Nucleus accumbens (tissue), 56 donors: ENCODE measurements around the gene TOMM20.

Experiments used
- DNase-seq, 56 donors: peaks; one replicate each; lab custom pipeline; 2025; lab: John Stamatoyannopoulos, UW

The TOMM20 gene

GRCh38 chr1:235069577-235070563, 58.8 kb downstream of the TOMM20 start:
- peak in 1 of 56 donors; percentile 16 for DNase-seq

- DNase-seq: no peak
Measured at GRCh38 chr1:235069176-235069575, 59.5 kb downstream of the TOMM20 start.

- DNase-seq: no peak
Measured at GRCh38 chr1:235068158-235069121, 60.2 kb downstream of the TOMM20 start.

GRCh38 chr1:235067396-235068157, 61.1 kb downstream of the TOMM20 start:
- DNase-seq: peak in 38 of 56 donors; percentile 6 to 81 (median 33)

- DNase-seq: no peak
Measured at GRCh38 chr1:235063068-235063765, 65.4 kb downstream of the TOMM20 start.

- no peak for DNase-seq
Measured at GRCh38 chr1:235060607-235061470, 67.8 kb downstream of the TOMM20 start.
